Epithelial cell of alveolus of lung (primary cell): Measurements from ENCODE around the gene CAVIN1. TPM values are rescaled to one million over a fixed set of nuclear protein-coding genes. Genes with fewer than 3 reads are reported as not detected.

Experiments
- total RNA-seq: library from RNA; depleted of rRNA; stranded (reverse); fragments of >200 nt; gene quantifications from 2 replicates; pipeline ENCODE4 v1.2.1, GENCODE V29; 2015

The CAVIN1 gene, protein sequence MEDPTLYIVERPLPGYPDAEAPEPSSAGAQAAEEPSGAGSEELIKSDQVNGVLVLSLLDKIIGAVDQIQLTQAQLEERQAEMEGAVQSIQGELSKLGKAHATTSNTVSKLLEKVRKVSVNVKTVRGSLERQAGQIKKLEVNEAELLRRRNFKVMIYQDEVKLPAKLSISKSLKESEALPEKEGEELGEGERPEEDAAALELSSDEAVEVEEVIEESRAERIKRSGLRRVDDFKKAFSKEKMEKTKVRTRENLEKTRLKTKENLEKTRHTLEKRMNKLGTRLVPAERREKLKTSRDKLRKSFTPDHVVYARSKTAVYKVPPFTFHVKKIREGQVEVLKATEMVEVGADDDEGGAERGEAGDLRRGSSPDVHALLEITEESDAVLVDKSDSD
- 235 and 444 TPM in 2 replicates for total RNA-seq

DNA sequence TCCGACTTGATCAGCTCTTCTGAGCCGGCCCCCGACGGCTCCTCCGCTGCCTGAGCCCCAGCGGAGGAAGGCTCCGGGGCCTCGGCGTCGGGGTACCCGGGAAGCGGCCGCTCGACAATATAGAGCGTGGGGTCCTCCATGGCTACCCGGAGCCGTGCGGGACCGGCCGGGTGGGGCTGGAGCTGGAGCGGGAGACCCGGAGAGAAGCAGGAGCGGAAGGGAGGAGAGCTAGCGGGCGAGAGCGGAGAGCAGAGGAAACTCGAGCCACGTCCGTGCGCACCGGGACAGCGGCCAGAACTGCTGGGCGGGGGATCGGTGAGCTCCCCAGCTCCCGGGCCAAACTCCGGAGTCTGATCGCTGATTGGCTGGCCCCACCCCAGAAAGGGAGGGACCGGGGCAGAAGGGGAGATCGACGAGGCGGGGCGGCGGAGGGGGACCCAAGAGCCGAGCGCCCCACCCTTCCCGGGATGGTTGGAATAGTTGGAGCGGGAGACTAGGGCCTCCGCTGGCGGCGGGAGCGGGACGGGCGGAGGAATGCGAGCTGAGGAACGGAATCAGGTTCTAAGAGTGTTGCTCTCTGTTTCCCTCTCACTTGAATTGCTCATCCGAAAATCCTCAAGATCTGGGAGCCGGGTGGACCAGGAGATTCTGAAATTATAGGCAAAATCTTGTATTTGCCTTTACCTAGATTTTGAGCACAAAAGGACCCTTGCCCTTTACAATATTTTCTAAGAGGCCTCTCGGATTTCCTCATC lies at the start of gene CAVIN1:
Gene CAVIN1, minus strand, starts transcription at position 299 of the 755 bp plus-strand sequence. Its CDS starts 159 bp downstream, at position 140.

DNA sequence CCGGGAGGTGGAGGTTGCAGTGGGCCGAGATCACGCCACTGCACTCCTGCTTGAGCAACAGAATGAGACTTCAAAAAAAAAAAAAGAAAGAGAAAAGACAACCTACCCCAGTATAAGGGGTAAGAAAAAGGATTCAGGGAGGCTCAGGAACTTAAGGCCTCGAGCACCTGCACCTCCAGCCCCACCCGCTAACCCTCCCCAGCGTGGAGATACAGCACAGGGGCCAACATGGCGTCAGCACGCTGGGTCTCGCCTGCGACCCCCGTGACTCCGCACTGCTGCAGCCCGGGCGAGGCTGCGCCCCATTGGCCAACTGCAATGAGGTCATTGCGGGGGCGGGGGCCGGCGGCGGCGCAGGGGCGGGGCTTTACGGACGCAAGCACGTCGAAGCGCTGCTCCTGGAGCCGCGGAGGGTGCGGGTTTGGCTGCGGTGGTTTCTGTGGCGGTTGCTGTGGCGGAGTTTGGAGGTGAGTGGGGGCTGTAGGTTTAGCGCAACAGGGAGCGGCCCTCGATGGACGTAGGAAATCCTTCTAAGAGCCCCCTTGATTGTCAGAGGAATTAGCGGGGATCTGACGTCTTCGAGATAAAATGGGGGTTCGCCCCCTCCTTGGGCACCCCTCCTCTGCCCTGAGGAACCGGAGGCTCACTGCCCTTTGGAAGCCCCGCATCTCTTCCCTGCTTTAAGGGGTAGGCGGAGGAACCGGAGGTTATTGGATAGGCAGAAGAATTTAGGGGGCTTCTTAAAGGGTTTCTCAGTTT lies 35.6 kb upstream of the CAVIN1 start, which contains the start of gene ATP6V0A1:
Gene ATP6V0A1, plus strand, starts transcription at position 382 of the 759 bp plus-strand sequence. CDS start 2,017 bp downstream, outside the sequence.

GRCh38 chr17:42388381-42389134 lies 34.5 kb downstream of the CAVIN1 start, which contains the start of gene STAT3:
Gene STAT3, minus strand, starts transcription at chr17:42388442. Its CDS starts 39,926 bp downstream, at chr17:42348516.

Other genes with a start within 250 kb of the CAVIN1 start
- gene KCNH4, start 242.1 kb downstream of the CAVIN1 start, total RNA-seq, result not detected in 2 replicates
- gene HCRT, start 237.8 kb downstream of the CAVIN1 start, total RNA-seq, result not detected in 2 replicates
- 20.0 and 32.6 TPM in 2 replicates for gene GHDC, start 228.8 kb downstream of the CAVIN1 start, total RNA-seq
- 19.9 and 26.3 TPM in 2 replicates for gene STAT5B, start 146.9 kb downstream of the CAVIN1 start, total RNA-seq
- 12.8 and 18.5 TPM in 2 replicates for gene STAT5A, start 134.8 kb downstream of the CAVIN1 start, total RNA-seq
- gene STAT3, start 34.8 kb downstream of the CAVIN1 start, total RNA-seq, result 55.2 and 107 TPM in 2 replicates
- 29.3 and 37.4 TPM in 2 replicates for gene ATP6V0A1, start 35.6 kb upstream of the CAVIN1 start, total RNA-seq
- gene NAGLU, start 113.0 kb upstream of the CAVIN1 start, total RNA-seq, result 55.0 and 60.8 TPM in 2 replicates
- gene HSD17B1, start 129.7 kb upstream of the CAVIN1 start, total RNA-seq, result 0.48 and 11.4 TPM in 2 replicates
- gene COASY, start 138.9 kb upstream of the CAVIN1 start, total RNA-seq, result 31.4 and 41.8 TPM in 2 replicates
- gene MLX, start 143.8 kb upstream of the CAVIN1 start, total RNA-seq, result 27.5 and 31.4 TPM in 2 replicates
- gene PSMC3IP, start 154.5 kb upstream of the CAVIN1 start, total RNA-seq, result 5.5 and 7.6 TPM in 2 replicates
- gene RETREG3, start 186.1 kb upstream of the CAVIN1 start, total RNA-seq, result 46.6 and 52.0 TPM in 2 replicates
- gene TUBG1, start 186.4 kb upstream of the CAVIN1 start, total RNA-seq, result 35.1 and 68.0 TPM in 2 replicates
- gene TUBG2, start 236.0 kb upstream of the CAVIN1 start, total RNA-seq, result 5.0 and 24.8 TPM in 2 replicates